A673 (cell line): Measurements from ENCODE around the gene LRRC8B.

Experiments used
- EZH2 ChIP-seq: fragments of 200-600 bp; sonication (generic); IDR thresholded peaks from 2 replicates; pipeline ENCODE4 v1.6.1; 2017; ENCODE audit warnings: borderline replicate concordance, low read depth, mild to moderate bottlenecking, mixed read lengths, antibody characterized with exemption, low read length; ENCODE audit not compliant: poor library complexity, severe bottlenecking
- TF ChIP-seq, protein P1 (sequence below): fragments of 300-800, 200-600 bp; sonication (generic); conservative IDR thresholded peaks from 2 replicates; pipeline ENCODE4 v1.5.1; 2017; ENCODE audit warnings: low read depth, mild to moderate bottlenecking, antibody characterized with exemption, low read length, moderate library complexity, mixed read lengths

DNA sequence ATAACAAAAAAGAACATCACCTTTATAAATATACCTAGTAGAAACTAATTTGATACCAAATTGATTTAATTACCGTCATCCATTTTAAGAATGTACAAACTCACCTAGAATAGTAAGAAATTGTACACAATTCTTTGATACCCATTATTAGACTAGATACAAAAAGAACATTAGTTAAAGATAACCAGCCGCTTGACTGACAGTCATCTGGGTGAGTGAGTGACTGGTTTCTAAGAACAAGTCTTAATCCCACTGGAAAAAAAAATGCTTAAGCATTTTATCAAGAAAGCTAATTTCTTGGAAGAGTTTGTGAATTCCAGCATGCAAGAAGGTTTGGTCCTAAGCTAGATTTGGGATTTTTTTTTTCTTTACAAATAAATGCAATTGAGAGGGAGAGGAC, 10.9 kb downstream of the LRRC8B start:
- TF ChIP-seq, protein P1, sequence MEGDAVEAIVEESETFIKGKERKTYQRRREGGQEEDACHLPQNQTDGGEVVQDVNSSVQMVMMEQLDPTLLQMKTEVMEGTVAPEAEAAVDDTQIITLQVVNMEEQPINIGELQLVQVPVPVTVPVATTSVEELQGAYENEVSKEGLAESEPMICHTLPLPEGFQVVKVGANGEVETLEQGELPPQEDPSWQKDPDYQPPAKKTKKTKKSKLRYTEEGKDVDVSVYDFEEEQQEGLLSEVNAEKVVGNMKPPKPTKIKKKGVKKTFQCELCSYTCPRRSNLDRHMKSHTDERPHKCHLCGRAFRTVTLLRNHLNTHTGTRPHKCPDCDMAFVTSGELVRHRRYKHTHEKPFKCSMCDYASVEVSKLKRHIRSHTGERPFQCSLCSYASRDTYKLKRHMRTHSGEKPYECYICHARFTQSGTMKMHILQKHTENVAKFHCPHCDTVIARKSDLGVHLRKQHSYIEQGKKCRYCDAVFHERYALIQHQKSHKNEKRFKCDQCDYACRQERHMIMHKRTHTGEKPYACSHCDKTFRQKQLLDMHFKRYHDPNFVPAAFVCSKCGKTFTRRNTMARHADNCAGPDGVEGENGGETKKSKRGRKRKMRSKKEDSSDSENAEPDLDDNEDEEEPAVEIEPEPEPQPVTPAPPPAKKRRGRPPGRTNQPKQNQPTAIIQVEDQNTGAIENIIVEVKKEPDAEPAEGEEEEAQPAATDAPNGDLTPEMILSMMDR = no peak
- TF ChIP-seq EZH2 = no peak
